ENCODE data around the gene AKR1E2.

Gene AKR1E2

GRCh38 chr10:4847561-4848355 lies 21.8 kb downstream of the AKR1E2 start:
- FAIRE-seq = no peak

- no peak for FAIRE-seq
These were observed 22.5 kb downstream of the AKR1E2 start for GRCh38 chr10:4848356-4849041.

- no peak for FAIRE-seq
These were observed 23.0 kb downstream of the AKR1E2 start for GRCh38 chr10:4849042-4849402.

GRCh38 chr10:4849555-4850242 lies 23.7 kb downstream of the AKR1E2 start:
- peak; percentile 85 for FAIRE-seq

- no peak for FAIRE-seq
These were observed 24.4 kb downstream of the AKR1E2 start for GRCh38 chr10:4850397-4850796.

GRCh38 chr10:4851176-4851575 lies 25.2 kb downstream of the AKR1E2 start:
- FAIRE-seq = no peak

- no peak for FAIRE-seq
These were observed 25.8 kb downstream of the AKR1E2 start for GRCh38 chr10:4851846-4852245.

- no peak for FAIRE-seq
These were observed 40.1 kb downstream of the AKR1E2 start for GRCh38 chr10:4865945-4866661.

GRCh38 chr10:4867109-4867519 lies 41.1 kb downstream of the AKR1E2 start:
- FAIRE-seq = no peak

- FAIRE-seq = no peak
These were observed 41.7 kb downstream of the AKR1E2 start for GRCh38 chr10:4867520-4868356.

- no peak for FAIRE-seq
These were observed 42.3 kb downstream of the AKR1E2 start for GRCh38 chr10:4868357-4868657.

- FAIRE-seq = no peak
These were observed 56.7 kb downstream of the AKR1E2 start for GRCh38 chr10:4882704-4883078.

- no peak for FAIRE-seq
These were observed 57.2 kb downstream of the AKR1E2 start for GRCh38 chr10:4883079-4883739.

- no peak for FAIRE-seq
These were observed 59.2 kb downstream of the AKR1E2 start for GRCh38 chr10:4885162-4885561.

GRCh38 chr10:4887501-4887900 lies 61.5 kb downstream of the AKR1E2 start:
- no peak for FAIRE-seq

GRCh38 chr10:4888236-4888635 lies 62.2 kb downstream of the AKR1E2 start:
- no peak for FAIRE-seq

GRCh38 chr10:4889959-4890358 lies 64.0 kb downstream of the AKR1E2 start:
- FAIRE-seq = no peak

- no peak for FAIRE-seq
These were observed 66.7 kb downstream of the AKR1E2 start for GRCh38 chr10:4892681-4893080.

- no peak for FAIRE-seq
These were observed 68.3 kb downstream of the AKR1E2 start for GRCh38 chr10:4894335-4894734.
